Fibroblast of lung (primary cell): ENCODE results near the gene CKS2.

ENCODE experiments used
- EZH2 ChIP-seq: IDR thresholded peaks from 2 replicates; pipeline ENCODE4 v1.5.1; 2012; ENCODE audit warnings: low read length, control low read depth, mild to moderate bottlenecking; ENCODE audit errors: missing control alignments
- TF ChIP-seq, protein P1 (sequence below), 2 donors: IDR thresholded peaks in 1 of 2; conservative IDR thresholded peaks in 1 of 2; 1 replicate in 1 of 2; 2 replicates in 1 of 2; pipeline ENCODE4 v1.5.1; 2011 to 2012; ENCODE audit warnings: low read length in 2 of 2, control low read depth in 1 of 2, inconsistent platforms in 1 of 2, low read depth in 1 of 2, mild to moderate bottlenecking in 1 of 2

- TF ChIP-seq, protein P1, sequence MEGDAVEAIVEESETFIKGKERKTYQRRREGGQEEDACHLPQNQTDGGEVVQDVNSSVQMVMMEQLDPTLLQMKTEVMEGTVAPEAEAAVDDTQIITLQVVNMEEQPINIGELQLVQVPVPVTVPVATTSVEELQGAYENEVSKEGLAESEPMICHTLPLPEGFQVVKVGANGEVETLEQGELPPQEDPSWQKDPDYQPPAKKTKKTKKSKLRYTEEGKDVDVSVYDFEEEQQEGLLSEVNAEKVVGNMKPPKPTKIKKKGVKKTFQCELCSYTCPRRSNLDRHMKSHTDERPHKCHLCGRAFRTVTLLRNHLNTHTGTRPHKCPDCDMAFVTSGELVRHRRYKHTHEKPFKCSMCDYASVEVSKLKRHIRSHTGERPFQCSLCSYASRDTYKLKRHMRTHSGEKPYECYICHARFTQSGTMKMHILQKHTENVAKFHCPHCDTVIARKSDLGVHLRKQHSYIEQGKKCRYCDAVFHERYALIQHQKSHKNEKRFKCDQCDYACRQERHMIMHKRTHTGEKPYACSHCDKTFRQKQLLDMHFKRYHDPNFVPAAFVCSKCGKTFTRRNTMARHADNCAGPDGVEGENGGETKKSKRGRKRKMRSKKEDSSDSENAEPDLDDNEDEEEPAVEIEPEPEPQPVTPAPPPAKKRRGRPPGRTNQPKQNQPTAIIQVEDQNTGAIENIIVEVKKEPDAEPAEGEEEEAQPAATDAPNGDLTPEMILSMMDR (conservative IDR thresholded peaks at IDR 0.05 in 1 of 2, IDR thresholded peaks at IDR 0.05 in 1 of 2; ENCODE audit: low read depth in 1 of 2, low read length in 2 of 2) = no peak
- TF ChIP-seq EZH2 = no peak
Observed at GRCh38 chr9:89345476-89345875, 34.5 kb downstream of the CKS2 start.
